Fibroblast of mammary gland (primary cell): ENCODE results near the gene TMEM255B.
"Not testable (repeated sequence)": the region's sequence is repeated elsewhere in the genome, so short reads cannot be mapped to it uniquely, and the experiment has no call there.

Experiments used
- DNase-seq: peaks from one replicate; pipeline ENCODE4 v3.0.0-alpha.2; 2010; ENCODE audit warnings: low read depth
- H3K4me3 ChIP-seq: 2 replicates; pipeline ENCODE4 v1.5.1; 2011; ENCODE audit warnings: low read depth, mild to moderate bottlenecking, low read length, moderate library complexity; ENCODE audit not compliant: control insufficient read depth
- TF ChIP-seq, protein P1 (sequence below): conservative IDR thresholded peaks from 2 replicates; pipeline ENCODE4 v1.5.1; 2011; ENCODE audit warnings: low read depth, low read length, inconsistent platforms; ENCODE audit not compliant: control insufficient read depth, insufficient read depth

The TMEM255B gene

DNA sequence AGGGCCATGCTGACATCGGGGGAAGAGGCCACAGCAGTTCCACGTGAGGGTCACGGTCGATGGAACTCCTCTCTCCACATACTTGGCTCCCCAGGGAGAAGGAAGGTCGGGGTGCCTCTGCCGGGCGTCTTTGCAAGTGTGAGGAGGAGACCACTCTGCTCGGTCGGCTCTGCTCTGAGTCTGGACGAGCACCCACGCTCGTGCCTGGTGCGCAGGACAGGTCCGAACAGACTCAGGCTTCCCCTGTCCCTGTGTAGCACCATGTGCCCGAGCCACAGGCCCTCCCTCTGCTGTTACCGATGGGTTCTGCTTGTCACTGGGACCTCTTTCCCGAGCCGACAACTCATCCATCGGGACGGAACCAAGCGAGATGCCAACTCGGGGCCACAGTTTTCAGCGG is 35.1 kb downstream of the TMEM255B start:
- no peak overlapping the region for H3K4me3 ChIP-seq
- no peak for DNase-seq
- TF ChIP-seq, protein P1, sequence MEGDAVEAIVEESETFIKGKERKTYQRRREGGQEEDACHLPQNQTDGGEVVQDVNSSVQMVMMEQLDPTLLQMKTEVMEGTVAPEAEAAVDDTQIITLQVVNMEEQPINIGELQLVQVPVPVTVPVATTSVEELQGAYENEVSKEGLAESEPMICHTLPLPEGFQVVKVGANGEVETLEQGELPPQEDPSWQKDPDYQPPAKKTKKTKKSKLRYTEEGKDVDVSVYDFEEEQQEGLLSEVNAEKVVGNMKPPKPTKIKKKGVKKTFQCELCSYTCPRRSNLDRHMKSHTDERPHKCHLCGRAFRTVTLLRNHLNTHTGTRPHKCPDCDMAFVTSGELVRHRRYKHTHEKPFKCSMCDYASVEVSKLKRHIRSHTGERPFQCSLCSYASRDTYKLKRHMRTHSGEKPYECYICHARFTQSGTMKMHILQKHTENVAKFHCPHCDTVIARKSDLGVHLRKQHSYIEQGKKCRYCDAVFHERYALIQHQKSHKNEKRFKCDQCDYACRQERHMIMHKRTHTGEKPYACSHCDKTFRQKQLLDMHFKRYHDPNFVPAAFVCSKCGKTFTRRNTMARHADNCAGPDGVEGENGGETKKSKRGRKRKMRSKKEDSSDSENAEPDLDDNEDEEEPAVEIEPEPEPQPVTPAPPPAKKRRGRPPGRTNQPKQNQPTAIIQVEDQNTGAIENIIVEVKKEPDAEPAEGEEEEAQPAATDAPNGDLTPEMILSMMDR, result no peak

GRCh38 chr13:113794764-113795173 is 35.7 kb downstream of the TMEM255B start:
- no peak for DNase-seq
- TF ChIP-seq, protein P1, result no peak
- no peak overlapping the region for H3K4me3 ChIP-seq

- H3K4me3 ChIP-seq, DNase-seq: not testable (repeated sequence)
Measured at GRCh38 chr13:113795362-113795761, 36.3 kb downstream of the TMEM255B start.

- no peak overlapping the region for H3K4me3 ChIP-seq
- DNase-seq, result no peak
- TF ChIP-seq, protein P1, result no peak
Measured at GRCh38 chr13:113796211-113796963, 37.4 kb downstream of the TMEM255B start.

- no peak for DNase-seq
- no peak overlapping the region for H3K4me3 ChIP-seq
- TF ChIP-seq, protein P1, result no peak
Measured at GRCh38 chr13:113796964-113797676, 38.1 kb downstream of the TMEM255B start.

- no peak for DNase-seq
- TF ChIP-seq, protein P1, result no peak
- H3K4me3 ChIP-seq, result no peak overlapping the region
Measured at GRCh38 chr13:113798200-113798811, 39.3 kb downstream of the TMEM255B start.

GRCh38 chr13:113800576-113800926 is 41.5 kb downstream of the TMEM255B start:
- DNase-seq, result no peak
- TF ChIP-seq, protein P1, result no peak
- no peak overlapping the region for H3K4me3 ChIP-seq
